Astrocyte of the spinal cord (primary cell): Measurements from ENCODE around the gene CGB5.
"Not testable (repeated sequence)": the region's sequence is repeated elsewhere in the genome, so short reads cannot be mapped to it uniquely, and the experiment has no call there.

ENCODE experiments used
- DNase-seq: peaks from one replicate; pipeline ENCODE4 v3.0.0; 2011; ENCODE audit warnings: low read depth, low spot score
- H3K4me3 ChIP-seq: 2 replicates; pipeline ENCODE4 v1.5.1; 2011; ENCODE audit warnings: low read depth, mild to moderate bottlenecking, low read length, moderate library complexity
- in situ Hi-C: cut with HindIII; loops from 2 replicates; pipeline ENCODE4 v1.10.0; 2017; ENCODE audit warnings: low sequenced_read_pairs
- TF ChIP-seq, protein P1 (sequence below): IDR thresholded peaks from 2 replicates; pipeline ENCODE4 v1.5.1; 2012; ENCODE audit warnings: low read depth, mild to moderate bottlenecking, low read length, inconsistent platforms

The CGB5 gene

GRCh38 chr19:49022116-49022515, 21.5 kb upstream of the CGB5 start:
- TF ChIP-seq, protein P1, sequence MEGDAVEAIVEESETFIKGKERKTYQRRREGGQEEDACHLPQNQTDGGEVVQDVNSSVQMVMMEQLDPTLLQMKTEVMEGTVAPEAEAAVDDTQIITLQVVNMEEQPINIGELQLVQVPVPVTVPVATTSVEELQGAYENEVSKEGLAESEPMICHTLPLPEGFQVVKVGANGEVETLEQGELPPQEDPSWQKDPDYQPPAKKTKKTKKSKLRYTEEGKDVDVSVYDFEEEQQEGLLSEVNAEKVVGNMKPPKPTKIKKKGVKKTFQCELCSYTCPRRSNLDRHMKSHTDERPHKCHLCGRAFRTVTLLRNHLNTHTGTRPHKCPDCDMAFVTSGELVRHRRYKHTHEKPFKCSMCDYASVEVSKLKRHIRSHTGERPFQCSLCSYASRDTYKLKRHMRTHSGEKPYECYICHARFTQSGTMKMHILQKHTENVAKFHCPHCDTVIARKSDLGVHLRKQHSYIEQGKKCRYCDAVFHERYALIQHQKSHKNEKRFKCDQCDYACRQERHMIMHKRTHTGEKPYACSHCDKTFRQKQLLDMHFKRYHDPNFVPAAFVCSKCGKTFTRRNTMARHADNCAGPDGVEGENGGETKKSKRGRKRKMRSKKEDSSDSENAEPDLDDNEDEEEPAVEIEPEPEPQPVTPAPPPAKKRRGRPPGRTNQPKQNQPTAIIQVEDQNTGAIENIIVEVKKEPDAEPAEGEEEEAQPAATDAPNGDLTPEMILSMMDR, result no peak
- no peak overlapping the region for H3K4me3 ChIP-seq
- DNase-seq, result no peak
- in situ Hi-C loops, result no loop called here

- DNase-seq, in situ Hi-C loops, H3K4me3 ChIP-seq: not testable (repeated sequence)
Observed at GRCh38 chr19:49024233-49024632, 19.4 kb upstream of the CGB5 start, which contains the start of gene CGB3. CGB3 (minus strand) TSS chr19:49024333; CDS start chr19:49023971, 362 bp downstream.

DNA sequence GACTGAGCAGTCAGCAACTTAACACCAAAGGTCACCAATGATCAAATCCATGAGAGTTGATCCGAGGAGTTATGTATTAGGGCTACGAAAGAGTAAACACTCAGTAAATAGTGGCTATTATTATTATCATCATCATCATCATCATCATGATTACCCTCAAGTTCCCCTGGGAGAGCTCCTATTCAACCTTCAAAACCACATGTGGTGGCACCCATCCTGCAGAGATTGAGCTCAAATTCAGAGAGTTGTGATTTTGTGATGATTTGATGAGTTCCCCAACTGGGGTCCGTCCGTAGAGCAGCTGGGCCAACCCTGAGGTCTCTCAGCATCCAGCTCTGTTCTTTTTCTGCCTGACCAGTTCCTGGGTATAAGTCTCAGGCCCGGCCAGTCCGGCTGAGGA, 18.6 kb upstream of the CGB5 start:
- DNase-seq, H3K4me3 ChIP-seq, in situ Hi-C loops: not testable (repeated sequence)

- in situ Hi-C loops, DNase-seq, H3K4me3 ChIP-seq: not testable (repeated sequence)
Observed at GRCh38 chr19:49025599-49025998, 18.0 kb upstream of the CGB5 start.

DNA sequence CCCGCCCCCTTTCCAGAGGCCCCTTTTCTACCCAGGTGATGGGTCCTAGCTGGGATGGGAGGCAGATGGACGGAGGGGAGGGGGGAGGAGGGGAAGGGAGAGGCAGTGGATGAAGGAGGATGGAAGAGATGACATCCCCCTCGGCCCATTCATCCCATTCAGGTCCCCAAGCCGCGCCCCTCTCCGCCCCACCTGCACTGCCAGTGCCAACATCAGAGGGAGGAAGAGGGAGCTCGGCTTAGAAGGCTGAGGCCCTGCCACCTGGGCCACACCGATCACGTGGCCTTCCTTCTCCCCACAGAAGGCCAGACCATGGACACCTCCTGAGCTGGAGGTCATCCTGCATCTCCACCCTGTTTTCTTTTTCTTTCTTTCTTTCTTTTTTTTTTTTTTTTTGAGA, 15.0 kb upstream of the CGB5 start:
- in situ Hi-C loops, DNase-seq, H3K4me3 ChIP-seq: not testable (repeated sequence)

- peak; percentile 5 for DNase-seq
- in situ Hi-C loops, H3K4me3 ChIP-seq: not testable (repeated sequence)
Observed at GRCh38 chr19:49029749-49030148, 13.9 kb upstream of the CGB5 start.

- H3K4me3 ChIP-seq, DNase-seq, in situ Hi-C loops: not testable (repeated sequence)
Observed at GRCh38 chr19:49030323-49030722, 13.3 kb upstream of the CGB5 start.

GRCh38 chr19:49031642-49032301, 11.9 kb upstream of the CGB5 start, which contains the start of gene CGB2:
CGB2 (plus strand) TSS chr19:49031890; CDS start chr19:49032096, 206 bp downstream.
- TF ChIP-seq, protein P1, result peak; percentile 31
- H3K4me3 ChIP-seq, in situ Hi-C loops, DNase-seq: not testable (repeated sequence)

GRCh38 chr19:49036815-49037214, 6.8 kb upstream of the CGB5 start, which contains the start of gene CGB1:
CGB1 (minus strand) TSS chr19:49036895; CDS start chr19:49036711, 184 bp downstream.
- H3K4me3 ChIP-seq, DNase-seq, in situ Hi-C loops: not testable (repeated sequence)
- TF ChIP-seq, protein P1, result peak; percentile 42

DNA sequence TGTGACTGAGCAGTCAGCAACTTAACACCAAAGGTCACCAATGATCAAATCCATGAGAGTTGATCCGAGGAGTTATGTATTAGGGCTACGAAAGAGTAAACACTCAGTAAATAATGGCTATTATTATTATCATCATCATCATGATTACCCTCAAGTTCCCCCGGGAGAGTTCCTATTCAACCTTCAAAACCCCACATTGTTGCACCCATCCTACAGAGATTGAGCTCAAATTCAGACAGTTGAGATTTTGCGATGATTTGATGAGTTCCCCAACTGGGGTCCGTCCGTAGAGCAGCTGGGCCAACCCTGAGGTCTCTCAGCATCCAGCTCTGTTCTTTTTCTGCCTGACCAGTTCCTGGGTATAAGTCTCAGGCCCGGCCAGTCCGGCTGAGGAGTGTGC, 5.5 kb upstream of the CGB5 start:
- in situ Hi-C loops, H3K4me3 ChIP-seq, DNase-seq: not testable (repeated sequence)

DNA sequence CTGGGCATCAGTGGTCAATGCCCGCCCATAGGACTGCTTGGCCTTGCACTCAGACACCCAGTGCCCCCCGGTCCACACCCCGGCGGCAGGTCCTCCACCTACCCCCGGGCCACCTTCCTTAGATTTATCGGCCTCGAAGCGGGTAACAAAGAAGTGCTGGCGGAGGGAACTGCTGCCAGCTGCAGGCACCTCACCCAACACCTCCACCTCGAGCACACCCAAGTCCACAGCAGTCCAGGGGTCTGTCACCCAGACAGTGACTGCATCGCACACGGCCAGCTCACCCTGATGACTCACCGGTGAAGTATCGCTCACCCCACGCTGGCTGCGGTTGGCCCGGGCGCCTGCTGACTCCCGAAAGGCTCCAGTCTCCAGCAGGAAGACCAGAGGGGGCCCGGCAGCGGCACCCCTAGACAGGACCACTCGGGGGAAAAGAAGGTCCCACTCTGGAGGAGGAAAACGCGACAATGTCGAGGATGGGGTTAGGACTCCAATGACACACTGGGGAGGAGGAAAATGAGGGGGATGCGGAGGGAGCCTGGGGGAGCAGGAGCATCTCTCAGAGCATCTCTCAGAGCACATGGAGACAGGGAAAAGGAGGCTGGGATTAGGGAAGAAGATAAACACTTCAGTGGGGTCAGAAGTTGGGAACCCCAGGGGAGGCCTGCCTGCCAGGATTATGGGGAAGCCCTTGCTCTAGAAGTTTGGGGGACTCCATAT, 4.9 kb upstream of the CGB5 start:
- in situ Hi-C loops, H3K4me3 ChIP-seq, DNase-seq: not testable (repeated sequence)

- H3K4me3 ChIP-seq, DNase-seq, in situ Hi-C loops: not testable (repeated sequence)
Observed at GRCh38 chr19:49039736-49040135, 3.9 kb upstream of the CGB5 start.
